HG03442 (cell line): ENCODE results near the gene DISP3.

ENCODE experiments used
- ATAC-seq: cut with Tn5 transposase; IDR thresholded peaks from one replicate; pipeline ENCODE4 v1.9.1; 2021; ENCODE audit warnings: mild to moderate bottlenecking, moderate library complexity; ENCODE audit not compliant: unreplicated experiment

DISP3 gene

DNA sequence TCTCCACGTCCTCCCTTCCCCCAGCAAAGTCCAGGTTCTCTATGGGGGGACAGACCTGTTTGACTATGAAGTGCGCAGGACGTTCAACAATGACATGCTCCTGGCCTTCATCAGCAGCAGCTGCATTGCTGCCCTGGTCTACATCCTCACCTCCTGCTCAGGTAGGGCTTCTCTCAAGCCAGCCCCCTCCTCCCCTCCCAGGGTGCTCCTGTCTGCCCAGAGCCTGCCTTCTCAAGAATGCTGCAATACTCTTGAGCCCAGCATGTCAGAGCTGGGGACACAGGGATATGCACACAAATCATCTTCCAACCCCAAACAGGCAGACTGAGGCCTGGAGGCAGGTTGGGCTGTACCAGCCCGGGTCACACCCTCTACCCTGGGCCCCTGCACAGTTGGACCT lies 35.4 kb downstream of the DISP3 start:
- ATAC-seq: no peak

DNA sequence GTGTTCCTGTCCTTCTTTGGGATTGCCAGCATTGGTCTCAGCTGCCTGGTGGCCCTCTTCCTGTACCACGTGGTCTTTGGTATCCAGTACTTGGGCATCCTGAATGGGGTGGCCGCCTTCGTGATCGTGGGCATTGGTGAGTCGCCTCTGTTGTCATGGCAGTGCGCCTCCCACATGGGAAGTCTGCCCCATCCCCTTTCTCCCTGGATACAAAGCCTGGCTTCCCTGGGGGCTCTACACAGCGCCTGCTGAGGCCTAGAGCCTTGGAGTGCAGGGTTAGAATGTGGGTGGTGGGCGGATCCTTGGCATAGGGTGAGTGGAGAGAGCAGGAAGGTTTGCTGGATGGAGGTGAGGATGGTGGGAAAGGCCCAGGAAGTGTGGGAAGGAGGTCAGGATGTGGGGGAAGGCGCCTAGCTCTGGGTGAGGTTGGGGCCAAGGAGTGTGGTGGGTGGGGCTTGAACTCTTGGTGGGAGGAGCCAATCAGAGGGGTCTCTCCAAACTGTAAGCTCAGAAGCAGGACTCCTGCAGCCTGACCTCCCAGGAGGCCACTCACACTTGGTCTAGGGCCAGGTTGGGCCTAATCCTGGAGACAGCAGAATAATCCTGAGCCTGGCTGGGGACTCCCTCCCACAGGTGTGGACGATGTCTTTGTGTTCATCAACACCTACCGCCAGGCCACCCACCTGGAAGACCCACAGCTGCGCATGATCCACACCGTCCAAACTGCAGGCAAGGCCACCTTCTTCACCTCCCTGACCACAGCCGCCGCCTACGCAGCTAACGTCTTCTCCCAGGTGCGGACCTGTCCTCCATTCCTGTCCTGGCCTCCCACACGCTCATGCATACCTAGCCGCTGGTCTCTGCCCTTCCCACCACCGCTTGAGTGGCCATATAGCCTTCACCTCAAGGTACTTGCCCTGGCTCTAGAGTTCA lies 36.7 kb downstream of the DISP3 start:
- no peak for ATAC-seq

DNA sequence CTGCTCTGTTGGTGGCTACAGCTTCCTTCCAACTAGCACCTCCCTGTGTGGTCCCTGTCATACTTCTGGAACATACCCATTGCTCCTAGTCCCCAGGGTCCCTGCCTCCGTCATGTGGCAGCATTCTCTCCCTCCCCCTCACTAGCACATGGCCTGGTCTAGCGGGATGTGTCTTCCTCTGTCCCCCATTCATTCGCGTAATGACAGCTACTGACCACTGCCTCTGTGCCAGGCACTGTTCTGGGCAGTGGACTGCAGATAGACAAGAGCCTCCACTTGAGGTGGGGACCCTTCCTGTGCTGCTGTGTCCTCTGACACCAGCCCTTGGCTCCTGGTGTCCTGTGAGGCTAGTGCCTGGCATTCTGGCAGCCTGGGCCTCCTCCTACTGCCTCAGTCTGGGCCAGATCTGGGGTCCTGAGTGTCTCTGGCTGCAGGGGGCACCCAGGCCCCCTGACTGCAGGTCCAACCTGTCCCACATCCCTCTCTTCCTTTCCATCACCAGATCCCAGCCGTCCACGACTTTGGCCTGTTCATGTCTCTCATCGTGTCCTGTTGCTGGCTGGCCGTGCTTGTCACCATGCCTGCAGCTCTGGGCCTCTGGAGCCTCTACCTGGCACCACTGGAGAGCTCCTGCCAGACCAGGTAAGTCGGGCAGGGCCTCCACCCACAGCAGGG lies 38.1 kb downstream of the DISP3 start:
- no peak for ATAC-seq

DNA sequence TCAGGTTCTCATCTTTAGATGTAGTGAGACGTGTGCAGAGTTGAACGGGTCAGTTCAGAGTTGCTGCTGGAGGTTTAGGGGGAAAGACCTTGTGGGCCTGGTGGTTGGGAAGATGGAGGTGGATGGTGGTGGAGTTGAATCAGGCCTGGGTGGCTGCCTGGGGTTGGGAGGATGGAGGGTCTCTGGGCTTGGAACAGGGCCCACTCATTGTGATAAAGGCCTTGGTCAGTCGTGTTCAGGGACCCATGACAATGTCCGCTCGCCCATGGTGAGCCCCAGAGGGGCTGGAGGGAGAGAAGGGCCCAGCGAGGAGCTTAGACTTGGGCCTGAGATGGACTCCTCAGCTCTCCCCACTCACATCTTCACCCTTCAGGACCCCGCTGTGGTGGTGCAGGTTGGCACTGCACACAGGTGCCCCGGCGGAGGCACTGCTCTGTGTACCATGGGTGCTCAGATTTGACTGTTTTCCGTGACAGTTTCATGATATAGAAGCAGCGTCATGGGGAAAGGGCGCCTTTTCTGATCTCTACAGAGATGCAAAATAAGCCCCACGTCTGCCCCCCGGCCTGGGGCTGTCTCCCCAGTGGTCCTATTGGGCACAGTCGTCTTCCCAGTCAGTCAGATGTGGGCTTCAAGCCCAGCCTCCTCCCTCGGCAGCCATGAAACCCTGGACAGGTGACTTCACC lies 39.2 kb downstream of the DISP3 start:
- no peak for ATAC-seq

DNA sequence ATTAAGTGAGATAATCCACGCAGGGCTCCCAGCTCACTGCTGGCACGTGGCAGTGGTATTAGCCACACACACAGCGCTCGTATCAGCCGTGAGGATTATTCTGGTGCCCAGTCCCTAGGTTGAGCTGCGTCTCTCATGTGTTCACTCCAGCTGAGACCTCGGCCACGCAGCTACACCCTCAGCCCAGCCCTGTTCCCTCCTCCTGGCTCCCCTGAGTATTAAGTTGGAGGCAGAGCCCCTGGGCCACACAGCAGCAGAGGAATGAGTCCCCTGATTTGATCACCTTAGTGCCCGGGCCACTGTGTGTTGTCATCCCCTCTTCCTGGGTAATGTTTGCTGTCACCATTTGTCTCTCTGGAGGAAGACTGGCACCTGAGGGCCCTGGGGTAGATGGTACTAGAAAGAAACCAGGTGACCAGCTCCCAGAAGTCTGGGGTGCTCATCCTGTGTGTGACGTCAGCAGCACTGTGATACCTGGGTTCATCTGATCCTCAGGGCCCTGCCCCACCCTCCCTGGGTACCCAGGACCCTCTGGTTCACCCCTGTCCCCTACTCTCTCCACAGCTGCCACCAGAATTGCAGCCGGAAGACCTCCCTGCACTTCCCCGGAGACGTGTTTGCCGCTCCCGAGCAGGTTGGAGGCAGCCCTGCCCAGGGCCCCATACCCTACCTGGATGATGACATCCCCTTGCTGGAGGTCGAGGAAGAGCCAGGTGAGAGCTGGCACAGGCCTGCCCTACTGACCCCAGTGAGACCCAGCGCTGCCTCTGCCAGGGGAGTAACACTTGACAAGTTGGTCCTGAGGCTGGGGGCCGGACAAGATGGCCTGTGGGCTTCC lies 40.1 kb downstream of the DISP3 start:
- no peak for ATAC-seq

DNA sequence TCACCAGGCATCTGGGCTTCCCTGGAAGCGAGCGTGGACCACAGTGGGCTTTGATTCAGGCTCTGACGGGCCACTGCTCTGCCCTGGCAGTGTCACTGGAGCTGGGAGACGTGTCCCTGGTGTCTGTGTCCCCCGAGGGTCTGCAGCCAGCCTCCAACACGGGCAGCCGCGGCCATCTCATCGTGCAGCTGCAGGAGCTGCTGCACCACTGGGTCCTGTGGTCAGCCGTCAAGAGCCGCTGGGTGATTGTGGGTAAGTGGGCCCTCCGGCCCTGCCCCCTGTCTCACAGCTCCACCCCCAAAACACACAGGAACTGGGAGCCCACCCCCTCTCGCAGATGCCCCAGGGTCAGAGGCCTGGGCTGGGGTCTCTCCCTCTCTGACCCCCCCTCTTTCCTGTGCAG lies 40.7 kb downstream of the DISP3 start:
- no peak for ATAC-seq

DNA sequence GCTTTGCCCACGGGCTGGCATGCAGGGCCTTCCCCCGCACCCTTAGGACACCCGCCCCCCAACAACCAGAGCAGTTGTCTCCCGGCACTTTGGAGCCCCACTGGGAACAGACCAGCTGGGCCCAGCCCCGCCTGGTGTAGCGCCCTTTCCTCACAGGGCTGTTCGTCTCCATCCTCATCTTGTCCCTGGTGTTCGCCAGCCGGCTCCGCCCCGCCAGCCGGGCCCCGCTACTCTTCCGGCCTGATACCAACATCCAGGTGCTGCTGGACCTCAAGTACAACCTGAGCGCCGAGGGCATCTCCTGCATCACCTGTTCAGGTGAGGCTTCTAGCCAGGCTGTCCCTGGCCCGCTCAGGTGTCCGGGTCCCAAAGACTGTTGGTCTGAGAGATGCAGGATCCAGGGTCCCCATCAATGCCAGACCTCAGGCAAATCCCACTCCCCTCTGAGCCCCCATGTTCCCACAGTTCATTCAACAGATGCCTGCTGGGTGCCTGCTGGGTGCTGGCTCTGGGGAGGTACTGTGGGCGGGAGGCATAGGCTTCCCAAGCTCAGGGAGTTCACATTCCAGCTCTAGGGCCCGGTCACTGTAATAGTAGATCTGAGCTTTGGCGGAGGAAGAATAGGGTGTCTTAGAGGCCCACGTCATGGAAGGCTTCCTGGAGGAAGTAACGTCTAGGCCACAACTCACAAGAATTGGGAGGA lies 41.7 kb downstream of the DISP3 start:
- ATAC-seq: no peak

DNA sequence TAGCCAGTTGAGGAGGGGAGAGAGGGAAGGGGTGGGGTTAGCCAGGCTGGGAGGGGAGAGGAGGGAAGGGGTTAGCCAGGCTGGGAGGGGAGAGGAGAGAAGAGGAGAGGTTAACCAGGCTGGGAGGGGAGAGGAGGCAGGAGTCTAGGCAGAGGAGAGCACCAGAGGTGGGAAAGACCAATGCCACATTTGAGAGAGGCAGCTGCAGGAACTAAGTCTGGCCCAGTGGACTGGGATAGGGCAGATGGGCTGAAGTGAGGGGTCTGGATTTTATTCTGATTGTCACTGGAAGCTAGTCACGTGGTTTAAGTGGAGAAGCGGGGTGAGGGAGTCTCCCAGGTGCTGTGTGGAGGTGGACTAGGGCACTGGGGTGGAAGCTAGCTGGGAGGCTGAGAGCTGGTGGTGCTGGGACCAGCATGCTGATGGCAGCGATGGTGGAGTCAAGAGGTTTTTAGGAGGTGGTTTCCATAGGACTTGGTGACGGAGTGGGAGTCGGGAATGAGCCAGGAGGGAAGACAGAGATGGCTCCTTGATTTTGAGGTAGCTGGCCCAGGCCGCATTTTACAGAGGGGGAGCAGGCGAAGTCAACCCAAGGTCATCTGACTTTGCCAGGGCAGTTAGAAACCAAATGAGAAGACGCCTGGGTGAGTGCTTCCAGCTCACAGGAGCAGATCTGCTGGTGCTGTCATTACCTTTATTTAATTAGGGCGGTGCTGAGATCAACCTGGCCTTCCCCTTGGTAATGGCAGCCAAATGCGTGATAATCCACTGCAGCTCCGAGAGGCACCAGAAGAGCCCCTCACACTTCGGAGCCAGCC lies 42.8 kb downstream of the DISP3 start:
- ATAC-seq: no peak

DNA sequence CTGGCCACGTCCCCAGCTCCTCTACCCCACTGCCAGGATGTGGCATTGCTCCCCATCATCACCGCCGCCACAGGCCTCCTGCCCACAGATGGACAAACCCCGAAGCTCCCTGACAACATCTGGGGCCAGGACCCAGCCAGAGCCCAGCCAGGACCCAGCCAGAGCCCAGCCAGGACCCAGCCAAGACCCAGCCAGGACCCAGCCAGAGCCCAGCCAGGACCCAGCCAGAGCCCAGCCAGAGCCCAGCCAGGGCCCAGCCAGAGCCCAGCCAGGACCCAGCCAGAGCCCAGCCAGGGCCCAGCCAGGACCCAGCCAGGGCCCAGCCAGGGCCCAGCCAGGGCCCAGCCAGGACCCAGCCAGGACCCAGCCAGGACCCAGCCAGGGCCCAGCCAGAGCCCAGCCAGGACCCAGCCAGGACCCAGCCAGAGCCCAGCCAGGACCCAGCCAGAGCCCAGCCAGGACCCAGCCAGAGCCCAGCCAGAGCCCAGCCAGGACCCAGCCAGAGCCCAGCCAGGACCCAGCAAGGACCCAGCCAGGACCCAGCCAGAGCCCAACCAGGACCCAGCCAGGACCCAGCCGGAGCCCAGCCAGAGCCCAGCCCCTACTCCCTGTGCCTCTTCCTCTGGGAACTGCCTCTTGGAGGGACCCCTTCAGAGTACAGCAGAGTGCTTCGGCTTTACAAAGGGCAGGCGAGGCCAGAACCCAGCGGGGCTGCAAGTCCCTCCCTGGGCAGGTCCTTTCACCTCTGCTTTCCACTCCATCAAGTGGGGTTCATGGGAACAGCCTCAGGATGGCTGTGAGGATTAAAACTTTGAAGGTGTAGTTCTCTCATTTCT lies 43.7 kb downstream of the DISP3 start:
- ATAC-seq: no peak

DNA sequence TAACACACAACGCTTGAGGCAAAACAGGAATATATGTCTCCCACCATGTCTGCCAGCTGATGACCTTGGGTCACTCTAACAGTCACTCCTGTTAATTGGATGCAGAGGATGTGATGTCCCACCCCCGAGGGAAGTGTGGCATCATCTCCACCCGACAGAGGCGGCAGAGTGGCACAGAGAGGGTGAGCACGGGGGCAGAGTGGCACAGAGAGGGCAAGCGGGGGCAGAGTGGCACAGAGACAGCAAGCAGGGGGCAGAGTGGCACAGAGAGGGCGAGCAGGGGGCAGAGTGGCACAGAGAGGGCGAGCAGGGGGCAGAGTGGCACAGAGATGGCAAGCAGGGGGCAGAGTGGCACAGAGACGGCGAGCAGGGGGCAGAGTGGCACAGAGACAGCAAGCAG lies 44.3 kb downstream of the DISP3 start:
- ATAC-seq: no peak

DNA sequence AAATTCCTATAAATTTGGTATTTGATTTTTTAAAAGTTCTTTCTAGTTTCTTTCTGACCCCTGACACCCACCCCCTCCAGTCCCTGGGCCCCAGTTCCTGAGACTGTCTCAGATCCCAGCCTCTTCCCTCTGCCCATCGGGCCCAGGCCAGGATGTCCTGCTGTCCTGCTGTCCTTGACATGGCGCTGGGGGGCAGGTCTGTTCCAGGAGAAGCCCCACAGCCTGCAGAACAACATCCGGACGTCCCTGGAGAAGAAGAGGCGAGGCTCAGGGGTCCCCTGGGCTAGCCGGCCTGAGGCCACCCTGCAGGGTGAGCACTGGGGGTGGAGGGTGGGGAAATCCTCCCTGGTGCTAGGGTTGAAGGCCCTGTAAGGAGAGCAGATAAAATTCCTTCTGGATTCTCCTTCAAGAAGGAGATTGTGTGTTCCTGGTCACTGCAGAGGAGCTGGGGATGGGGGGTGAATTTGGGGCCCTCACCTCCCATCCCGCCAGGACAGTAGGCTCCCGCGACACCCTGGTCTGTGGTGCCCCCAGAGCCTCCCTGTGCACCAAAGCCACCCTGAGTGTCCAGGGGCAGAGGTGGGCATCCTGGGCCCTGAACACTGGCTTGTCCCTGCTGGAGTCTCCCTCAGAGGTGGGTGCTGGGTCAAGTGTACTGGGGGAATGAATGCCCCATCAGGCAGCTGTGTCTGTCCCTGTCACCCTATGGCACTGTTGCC lies 45.0 kb downstream of the DISP3 start:
- ATAC-seq: no peak

DNA sequence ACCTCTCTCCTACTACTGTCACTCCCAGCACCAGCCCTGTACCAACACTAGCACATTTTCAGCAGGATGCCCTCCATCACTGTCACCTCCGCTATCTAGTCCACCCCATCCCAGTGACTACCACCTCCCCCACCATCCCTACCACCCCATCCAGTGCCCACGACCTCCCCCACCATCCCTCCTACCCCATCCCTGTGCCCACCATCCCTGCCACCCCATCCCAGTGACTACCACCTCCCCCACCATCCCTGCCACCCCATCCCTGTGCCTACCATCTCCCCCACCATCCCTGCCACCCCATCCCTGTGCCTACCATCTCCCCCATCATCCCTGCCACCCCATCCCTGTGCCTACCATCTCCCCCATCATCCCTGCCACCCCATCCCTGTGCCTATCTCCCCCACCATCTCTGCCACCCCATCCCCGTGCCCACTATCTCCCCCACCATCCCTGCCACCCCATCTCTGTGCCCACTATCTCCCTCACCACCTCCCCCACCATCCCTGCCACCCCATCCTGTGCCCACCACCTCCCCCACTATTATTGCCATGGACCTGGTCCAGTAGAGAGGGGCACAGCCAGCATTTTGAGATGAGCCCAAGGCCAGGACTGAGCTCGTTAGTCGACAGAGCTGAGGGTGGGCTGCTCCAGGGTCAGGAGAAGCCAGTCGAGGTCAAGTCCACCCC lies 45.7 kb downstream of the DISP3 start:
- ATAC-seq: no peak

DNA sequence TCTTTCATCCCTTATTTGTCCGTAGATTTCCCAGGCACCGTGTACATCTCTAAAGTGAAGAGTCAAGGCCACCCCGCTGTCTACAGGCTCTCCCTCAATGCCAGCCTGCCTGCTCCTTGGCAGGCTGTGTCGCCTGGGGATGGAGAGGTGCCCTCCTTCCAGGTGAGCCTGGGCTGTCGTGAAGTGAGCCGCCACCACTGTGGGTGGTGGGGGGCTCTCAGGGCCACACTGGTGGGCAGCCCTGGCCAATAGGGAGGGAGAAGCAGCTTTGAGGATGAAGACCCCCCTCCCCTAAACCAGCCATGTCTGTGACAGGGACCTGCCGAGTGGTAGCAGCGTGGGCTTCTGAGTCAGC lies 46.2 kb downstream of the DISP3 start:
- no peak for ATAC-seq

DNA sequence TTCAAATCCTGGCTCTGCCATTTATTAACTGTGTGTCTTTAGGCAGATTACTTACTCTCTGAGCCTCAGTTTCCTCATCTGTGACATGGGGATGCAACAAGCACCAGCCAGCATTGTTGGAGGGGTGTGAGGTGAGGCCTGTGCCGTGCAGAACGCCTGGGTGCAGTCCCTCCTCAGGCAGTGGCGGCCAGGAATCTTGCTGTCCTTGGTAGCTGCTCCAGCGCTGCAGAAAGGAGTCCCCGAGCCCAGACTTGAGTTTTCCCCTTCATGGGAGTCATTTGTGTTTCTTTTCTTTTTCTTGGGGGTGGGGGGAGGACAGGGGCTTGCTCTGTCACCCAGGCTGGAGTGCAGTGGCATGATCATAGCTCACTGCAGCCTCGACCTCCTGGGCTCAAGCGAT lies 46.6 kb downstream of the DISP3 start:
- no peak for ATAC-seq

DNA sequence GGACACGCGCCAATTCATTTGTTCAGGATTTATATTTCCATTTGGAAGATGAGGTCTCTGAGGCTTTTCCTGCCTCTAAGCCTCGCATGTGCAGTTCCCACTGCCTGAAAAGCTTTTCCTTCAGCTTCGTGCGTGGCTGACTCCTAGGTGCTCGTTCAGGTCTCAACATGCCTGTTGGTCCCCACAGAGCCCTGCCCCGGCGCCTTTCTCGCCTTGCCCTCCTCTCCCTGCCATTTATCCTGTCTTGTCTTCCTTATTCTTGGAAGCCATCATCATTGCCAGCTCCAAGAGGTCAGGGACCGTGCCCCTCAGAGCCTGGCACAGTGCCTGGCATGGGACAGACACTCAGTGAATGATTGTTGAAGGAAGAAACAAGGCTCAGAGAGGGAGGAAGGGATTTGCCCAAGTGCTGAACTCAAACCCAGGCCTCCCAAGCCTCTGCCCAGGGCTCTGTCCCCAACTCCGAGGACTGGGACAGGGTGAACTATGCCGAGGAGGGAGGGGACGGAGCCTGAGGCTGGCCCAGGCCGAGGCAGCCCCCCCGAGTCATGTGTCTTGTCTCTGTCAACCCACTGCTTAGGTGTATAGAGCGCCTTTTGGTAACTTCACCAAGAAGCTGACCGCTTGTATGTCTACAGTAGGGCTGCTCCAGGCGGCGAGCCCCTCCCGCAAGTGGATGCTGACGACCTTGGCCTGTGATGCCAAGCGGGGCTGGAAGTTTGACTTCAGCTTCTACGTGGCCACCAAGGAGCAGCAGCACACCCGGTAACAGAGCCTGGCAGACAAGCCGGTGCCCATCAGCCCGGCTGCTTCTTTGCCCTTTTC lies 47.3 kb downstream of the DISP3 start:
- ATAC-seq: no peak
